Measurements from ENCODE around the gene TRIM7. TPM values are rescaled to one million over a fixed set of nuclear protein-coding genes. Genes with fewer than 3 reads are reported as not detected.

TRIM7 gene
- total RNA-seq, 2 donors from 2014 or later = not detected

DNA sequence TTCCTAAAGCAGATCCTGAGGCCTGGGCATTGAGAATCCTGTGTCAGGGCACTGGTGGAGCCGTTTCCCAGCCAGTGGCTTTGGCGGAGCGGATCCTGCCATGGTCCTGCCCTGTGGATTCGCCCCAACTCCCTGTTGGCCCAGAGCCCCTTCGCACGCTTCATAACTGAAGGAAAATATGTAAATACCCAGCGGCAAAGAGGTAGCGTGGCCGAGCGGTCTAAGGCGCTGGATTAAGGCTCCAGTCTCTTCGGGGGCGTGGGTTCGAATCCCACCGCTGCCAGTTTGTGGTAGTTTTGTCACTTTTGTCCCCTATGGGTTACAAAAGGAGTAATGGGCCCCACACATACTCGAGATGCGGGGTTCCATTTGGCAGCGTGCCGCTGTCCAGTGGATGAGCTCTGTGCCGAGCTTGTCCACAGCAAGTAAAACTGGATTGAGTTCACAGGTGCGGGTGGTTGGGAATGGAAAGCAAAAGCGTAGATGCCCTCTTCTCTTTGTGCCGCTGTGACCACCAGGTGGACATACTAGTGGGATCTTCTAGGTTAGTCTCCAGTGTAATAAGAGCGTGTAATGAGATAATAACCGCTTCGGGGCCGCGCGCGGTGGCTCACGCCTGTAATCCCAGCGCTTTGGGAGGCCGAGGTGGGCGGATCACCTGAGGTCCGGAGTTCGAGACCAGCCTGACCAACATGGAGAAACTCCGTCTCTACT is 17.3 kb downstream of the TRIM7 start:
- Mint-ChIP-seq H3K4me1 (peaks cover 4% of the 10 kb centered on the region), H3K27me3 (ENCODE audit: insufficient read depth) (peaks cover 30% of the 10 kb centered on the region)
- H3K27ac ChIP-seq (ENCODE audit: low read depth, low read length) = no peak overlapping the region

DNA sequence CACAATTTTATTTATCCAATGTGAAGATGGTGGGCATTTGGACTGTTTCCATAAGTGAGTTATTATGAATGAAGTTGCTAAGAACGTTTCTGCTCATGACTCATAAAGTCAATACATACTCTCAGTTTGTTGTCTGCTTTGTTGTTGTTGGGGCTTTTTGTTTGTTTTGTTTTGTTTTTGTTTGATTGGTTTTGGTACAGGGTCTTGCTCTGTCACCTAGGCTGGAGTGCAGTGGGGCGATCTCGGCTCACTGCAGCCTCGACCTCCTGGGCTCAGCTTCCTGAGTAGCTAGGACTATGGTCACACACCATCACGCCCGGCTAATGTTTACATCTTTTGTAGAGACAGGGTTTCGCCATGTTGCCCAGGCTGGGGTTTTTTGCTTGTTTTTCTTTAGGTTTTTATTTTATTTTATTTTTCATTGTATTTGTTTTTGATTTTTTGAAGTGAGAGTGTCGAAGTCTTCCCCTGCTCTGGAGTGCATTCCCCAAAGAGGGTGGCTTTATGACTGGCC is 18.0 kb downstream of the TRIM7 start:
- Histone ChIP-seq H3K4me3 (ENCODE audit: low read length) (peak overlapping the region; percentile 100), H3K27me3 (ENCODE audit: control insufficient read depth, insufficient read depth, low read length, poor library complexity, severe bottlenecking) (peaks cover 20% of the 10 kb centered on the region), H3K4me1 (ENCODE audit: control insufficient read depth, insufficient read depth, low read length) (no peaks in the 10 kb centered on the region), H3K9me3 (ENCODE audit: control insufficient read depth, low read length) (no peaks in the 10 kb centered on the region), H3K9ac (ENCODE audit: extremely low read depth, low read length, poor library complexity, severe bottlenecking) (peak overlapping the region; percentile 45), H3K36me3 (ENCODE audit: control insufficient read depth, insufficient read depth, low read length) (no peaks in the 10 kb centered on the region), H3K27ac (ENCODE audit: low read depth, low read length) (no peak overlapping the region)
- TF ChIP-seq, protein P1, sequence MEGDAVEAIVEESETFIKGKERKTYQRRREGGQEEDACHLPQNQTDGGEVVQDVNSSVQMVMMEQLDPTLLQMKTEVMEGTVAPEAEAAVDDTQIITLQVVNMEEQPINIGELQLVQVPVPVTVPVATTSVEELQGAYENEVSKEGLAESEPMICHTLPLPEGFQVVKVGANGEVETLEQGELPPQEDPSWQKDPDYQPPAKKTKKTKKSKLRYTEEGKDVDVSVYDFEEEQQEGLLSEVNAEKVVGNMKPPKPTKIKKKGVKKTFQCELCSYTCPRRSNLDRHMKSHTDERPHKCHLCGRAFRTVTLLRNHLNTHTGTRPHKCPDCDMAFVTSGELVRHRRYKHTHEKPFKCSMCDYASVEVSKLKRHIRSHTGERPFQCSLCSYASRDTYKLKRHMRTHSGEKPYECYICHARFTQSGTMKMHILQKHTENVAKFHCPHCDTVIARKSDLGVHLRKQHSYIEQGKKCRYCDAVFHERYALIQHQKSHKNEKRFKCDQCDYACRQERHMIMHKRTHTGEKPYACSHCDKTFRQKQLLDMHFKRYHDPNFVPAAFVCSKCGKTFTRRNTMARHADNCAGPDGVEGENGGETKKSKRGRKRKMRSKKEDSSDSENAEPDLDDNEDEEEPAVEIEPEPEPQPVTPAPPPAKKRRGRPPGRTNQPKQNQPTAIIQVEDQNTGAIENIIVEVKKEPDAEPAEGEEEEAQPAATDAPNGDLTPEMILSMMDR (conservative IDR thresholded peaks at IDR 0.05) = no peak
- WGBS, 2 experiments (ENCODE audit: insufficient coverage in 1 of 2, insufficient read length in 1 of 2) = 28 to 47% methylated on average over 2 to 8 of the region's 8 CpGs
- no peak for DNase-seq
- Mint-ChIP-seq H3K9me3 (peaks cover 8% of the 10 kb centered on the region), H3K4me3 (peak overlapping the region; percentile 90), H3K36me3 (ENCODE audit: low read depth) (no peaks in the 10 kb centered on the region), H3K27ac (no peak overlapping the region), H3K4me1 (peaks cover 4% of the 10 kb centered on the region), H3K27me3 (ENCODE audit: insufficient read depth) (peaks cover 28% of the 10 kb centered on the region)

More for the DNA sequence above, 17.3 kb downstream of the TRIM7 start:
- H3K27ac Mint-ChIP-seq = peak overlapping the region; percentile 94
- peak overlapping the region; percentile 100 for H3K4me3 ChIP-seq (ENCODE audit: low read length)
- no peaks in the 10 kb centered on the region for H3K9me3 ChIP-seq (ENCODE audit: control insufficient read depth, low read length)
- H3K9me3 Mint-ChIP-seq = peaks cover 6% of the 10 kb centered on the region
- H3K9ac ChIP-seq (ENCODE audit: extremely low read depth, low read length, poor library complexity, severe bottlenecking) = peak overlapping the region; percentile 45
- 1% methylated on average over 28 to 37 of the region's 37 CpGs for WGBS, 2 experiments (ENCODE audit: insufficient coverage in 1 of 2, insufficient read length in 1 of 2)
- H3K36me3 Mint-ChIP-seq (ENCODE audit: low read depth) = no peaks in the 10 kb centered on the region
- TF ChIP-seq, protein P1 (conservative IDR thresholded peaks at IDR 0.05) = peak; percentile 69
- H3K4me1 ChIP-seq (ENCODE audit: control insufficient read depth, insufficient read depth, low read length) = no peaks in the 10 kb centered on the region
- H3K4me3 Mint-ChIP-seq = peak overlapping the region; percentile 90
- DNase-seq = peak; percentile 95
- peaks cover 20% of the 10 kb centered on the region for H3K27me3 ChIP-seq (ENCODE audit: control insufficient read depth, insufficient read depth, low read length, poor library complexity, severe bottlenecking)
- H3K36me3 ChIP-seq (ENCODE audit: control insufficient read depth, insufficient read depth, low read length) = no peaks in the 10 kb centered on the region

DNA sequence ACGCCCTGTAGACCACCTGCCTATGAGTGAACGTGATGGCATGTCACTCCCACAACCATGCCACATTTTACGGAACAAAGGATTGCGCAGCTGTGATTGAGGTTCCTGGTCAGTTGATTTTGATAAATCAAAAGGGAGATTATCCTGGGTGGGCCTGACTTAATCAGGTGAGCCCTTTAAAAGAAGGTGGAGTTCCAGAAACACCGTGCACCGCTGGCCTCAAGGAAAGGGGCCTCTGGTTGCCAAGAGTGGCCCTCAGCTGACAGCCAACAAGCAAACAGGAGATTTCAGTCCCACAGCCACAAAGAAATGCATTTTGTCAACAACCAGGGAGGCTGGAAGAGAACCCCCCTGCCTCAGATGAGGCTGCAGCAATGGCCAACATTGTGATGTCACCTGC is 19.0 kb downstream of the TRIM7 start:
- no peaks in the 10 kb centered on the region for H3K36me3 Mint-ChIP-seq (ENCODE audit: low read depth)
- Histone ChIP-seq H3K4me3 (ENCODE audit: low read length) (no peak overlapping the region), H3K4me1 (ENCODE audit: control insufficient read depth, insufficient read depth, low read length) (no peaks in the 10 kb centered on the region), H3K9ac (ENCODE audit: extremely low read depth, low read length, poor library complexity, severe bottlenecking) (no peak overlapping the region), H3K36me3 (ENCODE audit: control insufficient read depth, insufficient read depth, low read length) (no peaks in the 10 kb centered on the region), H3K27ac (ENCODE audit: low read depth, low read length) (no peak overlapping the region), H3K9me3 (ENCODE audit: control insufficient read depth, low read length) (no peaks in the 10 kb centered on the region), H3K27me3 (ENCODE audit: control insufficient read depth, insufficient read depth, low read length, poor library complexity, severe bottlenecking) (peaks cover 20% of the 10 kb centered on the region)
- peaks cover 29% of the 10 kb centered on the region for H3K27me3 Mint-ChIP-seq (ENCODE audit: insufficient read depth)
- WGBS, 2 experiments (ENCODE audit: insufficient coverage in 1 of 2, insufficient read length in 1 of 2) = 92 to 98% methylated on average over 5 to 6 of the region's 6 CpGs
- peaks cover 4% of the 10 kb centered on the region for H3K4me1 Mint-ChIP-seq
- H3K4me3 Mint-ChIP-seq = no peak overlapping the region
- H3K27ac Mint-ChIP-seq = no peak overlapping the region
- no peak for DNase-seq
- peaks cover 8% of the 10 kb centered on the region for H3K9me3 Mint-ChIP-seq
- TF ChIP-seq, protein P1 (conservative IDR thresholded peaks at IDR 0.05) = no peak
